GM23338 (cell line): Measurements from ENCODE around the gene EVL. TPM values are rescaled to one million over a fixed set of nuclear protein-coding genes. Genes with fewer than 3 reads are reported as not detected.

ENCODE experiments used
- ATAC-seq: fragments of 200-7000 bp; cut with Tn5 transposase; 3 replicates; pipeline ENCODE4 v1.9.1; 2020
- DNase-seq: peaks from one replicate; pipeline ENCODE4 v3.0.0-alpha.2; 2015; ENCODE audit warnings: low spot score
- H2AFZ ChIP-seq: fragments of 200-600 bp; sonication (generic); 2 replicates; pipeline ENCODE4 v1.8.0; 2016; ENCODE audit warnings: antibody characterized with exemption, mild to moderate bottlenecking, moderate library complexity
- H3F3A ChIP-seq: fragments of 200-600 bp; sonication (generic); replicated peaks from 2 replicates; pipeline ENCODE4 v1.8.0; 2017; ENCODE audit warnings: antibody characterized with exemption, mixed run types, low read depth
- H3K27ac ChIP-seq: fragments of 200-600 bp; sonication (generic); 2 replicates; pipeline ENCODE4 v1.6.1; 2016; ENCODE audit warnings: low read depth
- H3K27me3 ChIP-seq: fragments of 200-600 bp; sonication (generic); 2 replicates; pipeline ENCODE4 v1.8.0; 2016; ENCODE audit warnings: mild to moderate bottlenecking, mixed run types, moderate library complexity; ENCODE audit not compliant: insufficient read depth
- H3K36me3 ChIP-seq: fragments of 200-600 bp; sonication (generic); 2 replicates; pipeline ENCODE4 v1.8.0; 2016; ENCODE audit warnings: mild to moderate bottlenecking; ENCODE audit not compliant: insufficient read depth
- H3K4me1 ChIP-seq: fragments of 200-600 bp; sonication (generic); 2 replicates; pipeline ENCODE4 v1.8.0; 2016; ENCODE audit warnings: mild to moderate bottlenecking, moderate library complexity; ENCODE audit not compliant: insufficient read depth
- H3K4me2 ChIP-seq: fragments of 200-600 bp; sonication (generic); 2 replicates; pipeline ENCODE4 v1.7.1; 2017; ENCODE audit warnings: mixed run types
- H3K4me3 ChIP-seq: fragments of 200-600 bp; sonication (generic); 2 replicates; pipeline ENCODE4 v1.6.1; 2016; ENCODE audit warnings: mixed run types
- H3K79me2 ChIP-seq: fragments of 200-600 bp; sonication (generic); replicated peaks from 2 replicates; pipeline ENCODE4 v1.8.0; 2017; ENCODE audit warnings: mild to moderate bottlenecking; ENCODE audit not compliant: insufficient read depth
- H3K9me2 ChIP-seq: fragments of 200-600 bp; sonication (generic); 2 replicates; pipeline ENCODE4 v1.8.0; 2017; ENCODE audit not compliant: insufficient read depth
- H4K20me1 ChIP-seq: fragments of 200-600 bp; sonication (generic); replicated peaks from 2 replicates; pipeline ENCODE4 v1.8.0; 2017; ENCODE audit warnings: mild to moderate bottlenecking; ENCODE audit not compliant: insufficient read depth
- H3K27ac Mint-ChIP-seq: 2 replicates; pipeline ENCODE4 v1.8.0; 2020; ENCODE audit warnings: inconsistent platforms, mild to moderate bottlenecking, moderate library complexity, mixed read lengths
- H3K27me3 Mint-ChIP-seq: 3 replicates; pipeline ENCODE4 v1.8.0; 2022; ENCODE audit warnings: low read depth, mild to moderate bottlenecking, moderate library complexity, mixed read lengths, inconsistent platforms; ENCODE audit not compliant: insufficient read depth, poor library complexity
- H3K36me3 Mint-ChIP-seq: 3 replicates; pipeline ENCODE4 v1.8.0; 2021; ENCODE audit warnings: low read depth, mild to moderate bottlenecking, inconsistent platforms, moderate library complexity, mixed read lengths
- H3K4me1 Mint-ChIP-seq: 3 replicates; pipeline ENCODE4 v1.8.0; 2020; ENCODE audit warnings: mild to moderate bottlenecking, inconsistent platforms, mixed read lengths
- H3K4me3 Mint-ChIP-seq: 3 replicates; pipeline ENCODE4 v1.8.0; 2021; ENCODE audit warnings: moderate library complexity, mild to moderate bottlenecking, inconsistent platforms, mixed read lengths
- H3K9me3 Mint-ChIP-seq: 3 replicates; pipeline ENCODE4 v1.8.0; 2020; ENCODE audit warnings: moderate library complexity, mild to moderate bottlenecking, inconsistent platforms, mixed read lengths
- CREB1 ChIP-seq: fragments of 250-450 bp; sonication (Bioruptor Pico); IDR thresholded peaks from 2 replicates; pipeline ENCODE4 v1.5.0; 2020; ENCODE audit warnings: low read depth, mild to moderate bottlenecking, moderate library complexity
- CTCF ChIP-seq, 2 experiments: fragments of 200-600 bp in 1 of 2; sonication (generic) in 1 of 2; conservative IDR thresholded peaks; 2 replicates each; pipeline versions ENCODE4 v1.5.1 to v1.6.1; 2016 to 2017; ENCODE audit warnings: antibody characterized with exemption in 2 of 2, low read depth in 2 of 2, mild to moderate bottlenecking in 2 of 2, moderate library complexity in 1 of 2
- ETS1 ChIP-seq: IDR thresholded peaks from 2 replicates; pipeline ENCODE4 v1.6.1; 2016; ENCODE audit warnings: antibody characterized with exemption
- EZH2 ChIP-seq: fragments of 200-600 bp; sonication (generic); IDR thresholded peaks from one replicate; pipeline ENCODE4 v1.8.0; 2017; ENCODE audit warnings: antibody characterized with exemption, mild to moderate bottlenecking, low read depth; ENCODE audit not compliant: unreplicated experiment
- EZH2phosphoT487 ChIP-seq: fragments of 200-600 bp; sonication (generic); IDR thresholded peaks from one replicate; pipeline ENCODE4 v1.8.1; 2018; ENCODE audit warnings: antibody characterized with exemption; ENCODE audit not compliant: unreplicated experiment
- JUNB ChIP-seq: IDR thresholded peaks from one replicate; pipeline ENCODE4 v1.6.1; 2016; ENCODE audit warnings: antibody characterized with exemption; ENCODE audit not compliant: unreplicated experiment
- NANOG ChIP-seq: IDR thresholded peaks from 2 replicates; pipeline ENCODE4 v1.6.1; 2016; ENCODE audit warnings: antibody characterized with exemption, borderline replicate concordance
- REST ChIP-seq: IDR thresholded peaks from one replicate; pipeline ENCODE4 v1.6.1; 2018; ENCODE audit warnings: antibody characterized with exemption; ENCODE audit not compliant: unreplicated experiment
- STAT1 ChIP-seq: IDR thresholded peaks from one replicate; pipeline ENCODE4 v1.6.1; 2016; ENCODE audit warnings: antibody characterized with exemption; ENCODE audit not compliant: unreplicated experiment
- ZNF114 ChIP-seq: fragments of 250-450 bp; sonication (Bioruptor Pico); IDR thresholded peaks from 2 replicates; pipeline ENCODE4 v1.5.0; 2020; ENCODE audit warnings: mild to moderate bottlenecking, moderate library complexity
- ZNF331 ChIP-seq: fragments of 250-450 bp; sonication (Bioruptor Pico); IDR thresholded peaks from 2 replicates; pipeline ENCODE4 v1.5.0; 2020; ENCODE audit warnings: low read depth, mild to moderate bottlenecking, moderate library complexity
- polyA plus RNA-seq: library from polyadenylated mRNA; unstranded; fragments of >200 nt; fragmentation: Nextera tagmentation; extraction: Ambion mirVana; gene quantifications from 2 replicates; pipeline ENCODE4 v1.2.1, GENCODE V29; 2016
- total RNA-seq: library from RNA; depleted of rRNA; stranded (reverse); fragments of >200 nt; shearing (Covaris generic); gene quantifications from 2 replicates; pipeline ENCODE4 v1.2.3, GENCODE V29; 2014

Gene EVL
- total and polyA plus RNA-seq, 2 experiments from 2014 or later = 28.2 to 50.5 TPM

- TF ChIP-seq CTCF (conservative IDR thresholded peaks at IDR 0.05; ENCODE audit: low read depth in 2 of 2) (no peak), REST (no peak), ETS1 (no peak), ZNF331 (CRISPR knock-in tag) (no peak), EZH2 (no peak), STAT1 (no peak), CREB1 (CRISPR knock-in tag) (no peak), NANOG (no peak), ZNF114 (CRISPR knock-in tag) (no peak), JUNB (no peak)
Measured at GRCh38 chr14:100037353-100037752, 27.9 kb upstream of the EVL start (continued).

- 0 out of 2 replicates have a peak, but pooled peaks cover 3% of the 10 kb centered on the region for H3K79me2 ChIP-seq
- no peak for DNase-seq
- H3K27me3 ChIP-seq = no peaks in the 10 kb centered on the region
- no peaks in the 10 kb centered on the region for H3K27me3 Mint-ChIP-seq
- H3K9me2 ChIP-seq = no peaks in the 10 kb centered on the region
- H3K27ac ChIP-seq = no peak overlapping the region
- H3K4me1 Mint-ChIP-seq = peaks cover 9% of the 10 kb centered on the region
- no peaks in the 10 kb centered on the region for H3K9me3 Mint-ChIP-seq
- H2AFZ ChIP-seq = no peak overlapping the region
- H3K4me2 ChIP-seq = no peak overlapping the region
- no peak overlapping the region for H3K4me3 ChIP-seq
- H3K27ac Mint-ChIP-seq = no peak overlapping the region
- no peak for ATAC-seq
- H4K20me1 ChIP-seq = no peaks in the 10 kb centered on the region
- no peaks in the 10 kb centered on the region for H3K36me3 Mint-ChIP-seq
- H3K4me1 ChIP-seq = no peaks in the 10 kb centered on the region
- no peak for TF ChIP-seq EZH2phosphoT487
- TF ChIP-seq EZH2 = no peak
- H3F3A ChIP-seq = no peaks in the 10 kb centered on the region
- no peak overlapping the region for H3K4me3 Mint-ChIP-seq
- no peaks in the 10 kb centered on the region for H3K36me3 ChIP-seq
Measured at GRCh38 chr14:100038065-100038464, 27.2 kb upstream of the EVL start.
